IMR-90 (cell line): ENCODE results near the gene TBC1D22A.

ENCODE experiments used
- BHLHE40 ChIP-seq: fragments of 150-350 bp; IDR thresholded peaks from 2 replicates; pipeline ENCODE4 v1.6.1; 2016; ENCODE audit warnings: mild to moderate bottlenecking, low read depth, low read length
- POLR2A ChIP-seq: IDR thresholded peaks from 2 replicates; pipeline ENCODE4 v1.6.1; 2012; ENCODE audit warnings: mild to moderate bottlenecking, low read depth, low read length
- RCOR1 ChIP-seq: IDR thresholded peaks from 2 replicates; pipeline ENCODE4 v1.6.1; 2012; ENCODE audit warnings: mild to moderate bottlenecking, low read length, improper control_type of control experiment; ENCODE audit not compliant: insufficient replicate concordance
- SMC3 ChIP-seq: fragments of 150-350 bp; IDR thresholded peaks from 2 replicates; pipeline ENCODE4 v1.6.1; 2016; ENCODE audit warnings: low read depth, mild to moderate bottlenecking, antibody characterized with exemption, low read length, moderate library complexity
- TF ChIP-seq, protein P1 (sequence below): conservative IDR thresholded peaks from 2 replicates; pipeline ENCODE4 v1.5.1; 2012; ENCODE audit warnings: mild to moderate bottlenecking, low read depth, low read length, improper control_type of control experiment
- TF ChIP-seq, protein P2 (sequence below): fragments of 150-350 bp; IDR thresholded peaks from 2 replicates; pipeline ENCODE4 v1.6.1; 2016; ENCODE audit warnings: low read depth, mild to moderate bottlenecking, low read length, moderate library complexity, borderline replicate concordance

DNA sequence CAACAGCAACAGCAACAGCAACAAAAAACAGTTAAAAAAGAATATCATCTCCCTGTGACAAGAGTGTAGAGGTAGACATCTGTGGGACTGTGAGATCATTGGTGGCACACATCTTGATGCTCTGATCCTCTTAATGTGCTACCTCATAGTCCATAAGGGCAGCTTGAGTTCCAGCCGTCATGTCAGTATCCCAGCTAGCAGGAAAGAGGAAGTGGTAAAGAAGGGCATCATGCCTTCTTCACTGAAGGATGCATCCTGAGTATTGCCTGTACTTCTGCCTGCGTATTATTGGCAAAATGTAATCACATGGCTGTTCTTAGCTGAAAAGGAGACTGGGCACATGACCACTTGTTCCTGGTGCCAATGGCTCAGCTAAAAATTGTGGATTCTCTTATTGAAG lies 314.3 kb downstream of the TBC1D22A start:
- TF ChIP-seq, protein P1, sequence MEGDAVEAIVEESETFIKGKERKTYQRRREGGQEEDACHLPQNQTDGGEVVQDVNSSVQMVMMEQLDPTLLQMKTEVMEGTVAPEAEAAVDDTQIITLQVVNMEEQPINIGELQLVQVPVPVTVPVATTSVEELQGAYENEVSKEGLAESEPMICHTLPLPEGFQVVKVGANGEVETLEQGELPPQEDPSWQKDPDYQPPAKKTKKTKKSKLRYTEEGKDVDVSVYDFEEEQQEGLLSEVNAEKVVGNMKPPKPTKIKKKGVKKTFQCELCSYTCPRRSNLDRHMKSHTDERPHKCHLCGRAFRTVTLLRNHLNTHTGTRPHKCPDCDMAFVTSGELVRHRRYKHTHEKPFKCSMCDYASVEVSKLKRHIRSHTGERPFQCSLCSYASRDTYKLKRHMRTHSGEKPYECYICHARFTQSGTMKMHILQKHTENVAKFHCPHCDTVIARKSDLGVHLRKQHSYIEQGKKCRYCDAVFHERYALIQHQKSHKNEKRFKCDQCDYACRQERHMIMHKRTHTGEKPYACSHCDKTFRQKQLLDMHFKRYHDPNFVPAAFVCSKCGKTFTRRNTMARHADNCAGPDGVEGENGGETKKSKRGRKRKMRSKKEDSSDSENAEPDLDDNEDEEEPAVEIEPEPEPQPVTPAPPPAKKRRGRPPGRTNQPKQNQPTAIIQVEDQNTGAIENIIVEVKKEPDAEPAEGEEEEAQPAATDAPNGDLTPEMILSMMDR = no peak
- TF ChIP-seq, protein P2, sequence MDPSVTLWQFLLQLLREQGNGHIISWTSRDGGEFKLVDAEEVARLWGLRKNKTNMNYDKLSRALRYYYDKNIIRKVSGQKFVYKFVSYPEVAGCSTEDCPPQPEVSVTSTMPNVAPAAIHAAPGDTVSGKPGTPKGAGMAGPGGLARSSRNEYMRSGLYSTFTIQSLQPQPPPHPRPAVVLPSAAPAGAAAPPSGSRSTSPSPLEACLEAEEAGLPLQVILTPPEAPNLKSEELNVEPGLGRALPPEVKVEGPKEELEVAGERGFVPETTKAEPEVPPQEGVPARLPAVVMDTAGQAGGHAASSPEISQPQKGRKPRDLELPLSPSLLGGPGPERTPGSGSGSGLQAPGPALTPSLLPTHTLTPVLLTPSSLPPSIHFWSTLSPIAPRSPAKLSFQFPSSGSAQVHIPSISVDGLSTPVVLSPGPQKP = no peak
- no peak for TF ChIP-seq SMC3
- TF ChIP-seq BHLHE40 = no peak
- TF ChIP-seq POLR2A = no peak
- no peak for TF ChIP-seq RCOR1
